HG03521 (cell line): Measurements from ENCODE around the gene CBLN3.
"Not testable (repeated sequence)": the region's sequence is repeated elsewhere in the genome, so short reads cannot be mapped to it uniquely, and the experiment has no call there.

Experiments
- ATAC-seq: cut with Tn5 transposase; IDR thresholded peaks from one replicate; pipeline ENCODE4 v1.9.1; 2021; ENCODE audit warnings: mild to moderate bottlenecking, moderate library complexity; ENCODE audit not compliant: unreplicated experiment

Gene CBLN3

DNA sequence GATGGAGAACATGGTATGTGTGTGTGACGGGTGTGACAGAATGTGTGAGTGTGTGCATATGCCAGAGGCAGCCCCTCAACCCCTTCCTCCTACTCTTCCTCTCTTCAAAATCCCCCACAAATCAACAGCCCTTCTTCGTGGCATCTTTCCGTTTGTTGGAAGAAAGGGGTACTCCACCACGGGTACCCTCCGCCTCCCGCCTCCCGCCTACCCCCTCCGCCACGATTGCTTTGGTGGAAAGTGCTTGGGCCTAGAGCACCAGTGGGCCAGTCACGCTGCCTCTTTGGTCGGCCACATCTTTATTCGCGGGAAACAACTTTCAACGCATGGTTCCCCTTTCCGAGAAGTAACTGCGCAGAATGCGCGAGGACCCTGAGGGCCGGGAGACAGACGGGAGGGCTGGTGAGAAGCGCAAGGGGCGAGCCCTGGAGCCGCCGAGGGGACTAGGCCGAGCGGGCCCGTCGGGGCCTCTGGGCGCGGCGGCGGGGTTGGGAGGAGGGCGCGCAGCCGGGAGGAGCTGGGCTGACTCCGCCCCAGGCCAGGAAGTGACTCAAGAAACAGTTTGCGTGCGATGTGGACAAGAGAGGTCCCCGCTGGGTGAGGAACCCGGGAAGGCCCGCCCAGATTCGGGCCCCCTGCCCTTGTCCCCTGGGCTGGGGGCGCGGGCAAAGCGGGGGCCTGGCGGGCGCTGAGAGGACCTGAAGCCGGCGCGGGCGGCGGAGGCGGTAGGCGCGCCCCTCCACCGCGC lies at the start of gene CBLN3, which contains the start of gene KHNYN:
TSS of gene CBLN3 (minus strand) at position 274 of the 748 bp plus-strand sequence. CDS start 614 bp downstream, outside the sequence.
TSS of gene KHNYN (plus strand) at position 560 of the 748 bp plus-strand sequence. CDS start 777 bp downstream, outside the sequence.
- ATAC-seq = peak; percentile 80

DNA sequence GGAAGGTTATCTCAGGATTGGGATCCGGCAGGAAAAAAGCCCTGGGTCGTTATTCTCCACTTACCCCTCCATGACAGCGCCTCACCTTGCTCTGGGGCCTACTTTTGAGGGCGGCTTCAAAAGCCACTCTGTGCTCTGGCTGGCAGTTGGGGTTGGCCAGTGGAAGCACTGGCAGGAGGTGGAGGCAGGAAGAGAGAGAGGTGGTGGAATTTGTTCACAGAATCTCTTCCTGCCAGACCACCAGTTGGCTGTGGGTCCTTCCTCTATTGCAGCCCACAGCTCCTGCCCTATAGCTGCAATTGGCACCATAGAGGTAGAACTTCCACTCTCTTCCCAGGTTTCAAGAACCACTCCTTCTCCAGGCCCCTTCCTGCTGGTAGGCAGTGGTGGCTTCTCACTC lies 45.8 kb upstream of the CBLN3 start:
- no peak for ATAC-seq

DNA sequence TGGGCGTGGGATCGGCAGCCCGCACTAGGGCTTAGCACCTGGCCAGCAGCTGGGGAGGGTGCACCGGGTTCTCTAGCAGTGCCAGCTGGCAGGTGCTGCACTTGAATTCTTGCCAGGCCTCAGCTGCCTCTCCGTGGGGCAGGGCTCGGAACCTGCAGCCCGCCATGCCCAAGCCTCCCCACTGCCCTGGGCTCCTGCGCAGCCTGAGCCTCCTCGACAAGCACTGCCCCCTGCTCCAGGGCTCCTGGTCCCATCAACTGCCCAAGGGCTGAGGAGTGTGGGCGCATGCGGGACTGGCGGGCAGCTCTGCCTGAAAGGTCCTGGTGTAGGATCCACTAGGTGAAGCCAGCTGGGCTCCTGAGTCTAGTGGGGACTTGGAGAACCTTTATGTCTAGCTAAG lies 43.7 kb upstream of the CBLN3 start:
- ATAC-seq = no peak

DNA sequence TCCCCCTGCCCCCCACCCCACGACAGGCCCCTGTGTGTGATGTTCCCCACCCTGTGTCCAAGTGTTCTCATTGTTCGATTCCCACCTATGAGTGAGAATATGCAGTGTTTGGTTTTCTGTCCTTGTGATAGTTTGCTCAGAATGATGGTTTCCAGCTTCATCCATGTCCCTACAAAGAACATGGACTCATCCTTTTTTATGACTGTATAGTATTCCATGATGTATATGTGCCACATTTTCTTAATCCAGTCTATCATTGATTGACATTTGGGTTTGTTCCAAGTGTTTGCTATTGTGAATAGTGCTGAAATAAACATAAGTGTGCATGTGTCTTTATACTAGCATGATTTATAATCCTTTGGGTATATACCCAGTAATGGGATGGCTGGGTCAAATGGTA lies 41.0 kb upstream of the CBLN3 start:
- ATAC-seq = not testable (repeated sequence)

DNA sequence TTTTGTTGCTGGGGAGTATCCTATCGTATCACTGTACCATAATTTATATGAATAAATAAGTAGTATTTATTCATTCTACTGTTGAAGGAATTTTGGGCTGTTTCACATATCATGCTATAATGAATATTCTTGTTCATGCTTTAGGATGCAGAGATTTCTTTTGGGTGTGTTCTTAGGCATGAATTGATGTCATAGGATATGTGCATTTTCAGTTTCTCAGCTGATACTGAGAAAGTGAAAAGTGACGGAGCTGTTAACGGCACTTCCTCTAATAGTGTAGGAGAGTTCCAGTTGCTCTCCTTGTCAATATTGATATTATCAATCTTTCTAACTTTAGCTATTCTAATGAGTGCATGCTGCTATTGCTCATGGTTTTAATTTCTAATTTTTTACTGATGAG lies 36.3 kb upstream of the CBLN3 start:
- ATAC-seq = no peak

DNA sequence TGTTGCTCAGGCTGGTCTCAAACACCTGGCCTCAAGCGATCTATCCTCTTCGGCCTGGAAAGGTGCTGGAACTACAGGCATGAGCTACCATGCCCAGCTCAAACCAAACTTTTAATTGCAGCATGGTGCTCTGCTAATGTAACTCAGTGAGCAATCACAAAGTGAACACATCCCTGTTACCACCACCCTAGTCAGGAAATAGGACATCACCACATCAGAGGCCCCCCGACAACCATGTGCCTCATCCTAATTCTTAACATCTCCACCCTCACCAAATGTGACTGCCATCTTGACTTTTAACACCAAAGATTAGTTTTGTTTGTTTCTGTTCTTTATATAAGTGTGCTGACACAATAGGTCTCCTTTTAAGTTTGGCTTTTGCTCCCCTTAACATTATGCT lies 35.9 kb upstream of the CBLN3 start:
- ATAC-seq = no peak

DNA sequence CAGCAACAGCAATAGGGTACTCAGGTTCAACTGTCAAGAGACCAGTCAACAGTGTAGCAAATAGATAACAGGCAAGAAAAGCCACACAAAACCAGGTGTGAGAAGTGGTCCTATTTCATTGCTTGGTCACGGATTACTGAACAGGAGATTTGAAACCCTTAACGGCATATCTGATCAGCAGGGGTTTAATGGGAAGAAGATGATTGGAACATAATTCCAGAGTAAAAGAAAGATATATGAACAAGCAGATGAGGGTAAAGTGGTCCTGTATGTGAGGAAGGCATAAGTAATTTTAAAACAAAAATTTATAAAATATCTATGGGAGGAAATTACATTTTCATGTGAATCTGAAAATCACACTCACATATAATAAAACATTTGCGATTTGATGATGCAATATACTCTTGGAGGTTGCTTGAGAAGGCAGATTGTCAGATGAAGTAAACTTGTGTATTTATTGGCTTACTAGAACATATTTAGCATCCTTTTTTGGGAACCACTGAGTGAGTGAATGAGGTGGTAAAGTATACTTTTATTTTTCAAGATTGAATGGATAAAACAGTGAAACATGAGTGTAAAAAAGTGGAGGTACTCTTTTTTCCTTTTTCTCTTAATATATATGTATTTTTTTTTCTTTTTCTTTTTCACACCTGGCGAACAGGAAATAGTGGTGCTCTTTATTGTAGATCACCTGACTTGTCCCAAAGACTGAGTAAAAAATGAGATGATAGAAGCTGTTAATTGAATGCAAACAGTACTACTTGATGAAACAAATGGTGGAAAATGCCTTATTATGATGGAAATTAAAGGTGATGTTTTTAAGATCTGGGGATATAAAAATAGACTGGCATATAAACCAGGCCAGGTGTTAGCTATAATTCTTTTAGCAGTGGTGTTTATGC lies 34.7 kb upstream of the CBLN3 start:
- ATAC-seq = no peak

DNA sequence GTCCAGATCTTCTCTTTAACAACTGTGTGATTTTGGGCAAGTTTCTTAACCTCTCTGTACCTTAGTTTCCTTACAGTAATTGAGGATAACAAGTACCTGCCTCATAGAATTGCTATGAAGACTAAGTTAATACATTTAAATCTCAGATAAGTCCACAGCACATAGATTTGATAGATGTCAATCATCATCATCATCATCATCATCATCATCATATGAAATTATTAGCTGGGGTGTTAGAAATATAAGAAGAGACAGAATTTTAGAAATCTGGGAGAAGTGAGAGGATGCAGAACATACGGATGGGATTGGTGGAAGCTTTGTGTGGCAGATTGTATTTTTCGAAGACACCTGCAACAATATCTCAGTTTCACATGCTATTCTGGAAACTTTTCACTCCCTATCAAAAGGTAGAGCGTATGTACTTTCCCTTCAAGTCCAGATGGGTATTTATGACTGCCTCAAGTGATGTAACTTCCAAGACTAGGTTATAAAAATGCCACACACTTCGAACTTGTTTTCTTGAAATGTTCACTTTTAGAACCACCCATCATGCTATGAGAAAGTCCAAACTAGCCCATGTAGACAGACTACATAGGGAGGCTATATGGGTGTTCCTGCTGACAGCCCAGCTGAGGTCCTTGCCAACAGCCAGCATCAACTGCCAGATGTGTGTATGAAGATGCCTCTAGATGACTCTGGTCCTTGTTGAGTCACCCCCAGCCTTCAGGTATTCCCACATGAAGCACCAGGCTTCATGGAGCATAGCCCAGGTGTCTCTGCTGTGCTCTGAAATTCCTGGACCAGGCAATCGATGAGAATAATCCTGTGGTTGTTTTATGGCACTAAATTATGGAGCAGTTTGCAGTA lies 33.8 kb upstream of the CBLN3 start:
- no peak for ATAC-seq

DNA sequence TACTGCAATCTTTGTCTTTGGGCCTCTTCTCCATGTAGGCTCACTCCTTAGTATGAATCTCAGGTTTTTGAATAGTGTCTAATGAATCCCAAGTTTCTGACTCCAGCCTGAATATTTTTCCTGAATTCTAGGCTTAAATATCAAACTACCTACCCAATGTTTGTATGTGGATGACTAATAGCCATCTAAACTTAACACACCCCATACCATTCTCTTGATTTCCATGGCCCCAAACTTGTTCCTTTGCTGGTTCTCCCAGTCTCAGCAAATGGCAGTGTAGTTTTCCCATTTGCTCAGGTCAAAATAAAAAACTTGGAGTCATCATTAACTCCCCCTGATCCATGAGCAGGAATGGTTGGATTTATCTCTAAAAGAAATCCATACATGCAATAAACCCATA lies 31.9 kb upstream of the CBLN3 start:
- ATAC-seq = no peak

DNA sequence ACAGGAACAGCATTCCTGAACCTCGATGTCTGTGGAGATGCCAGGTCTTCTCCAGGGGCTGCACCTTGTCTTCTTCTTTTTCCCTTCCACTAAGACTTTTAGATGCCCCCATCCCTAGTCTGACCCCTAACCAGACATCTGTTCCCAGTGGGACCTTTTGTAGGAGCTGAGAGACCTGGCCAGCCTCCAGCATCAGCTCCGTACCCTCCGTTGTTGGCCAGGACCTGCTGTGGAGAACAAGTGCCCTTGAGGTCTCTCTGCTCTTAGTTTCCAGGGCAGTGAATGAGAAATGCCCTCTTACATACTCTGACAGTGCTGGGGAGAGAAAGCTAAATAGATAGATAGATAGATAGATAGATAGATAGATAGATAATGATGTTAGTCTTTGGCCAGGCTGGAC lies 29.9 kb upstream of the CBLN3 start:
- ATAC-seq = no peak

DNA sequence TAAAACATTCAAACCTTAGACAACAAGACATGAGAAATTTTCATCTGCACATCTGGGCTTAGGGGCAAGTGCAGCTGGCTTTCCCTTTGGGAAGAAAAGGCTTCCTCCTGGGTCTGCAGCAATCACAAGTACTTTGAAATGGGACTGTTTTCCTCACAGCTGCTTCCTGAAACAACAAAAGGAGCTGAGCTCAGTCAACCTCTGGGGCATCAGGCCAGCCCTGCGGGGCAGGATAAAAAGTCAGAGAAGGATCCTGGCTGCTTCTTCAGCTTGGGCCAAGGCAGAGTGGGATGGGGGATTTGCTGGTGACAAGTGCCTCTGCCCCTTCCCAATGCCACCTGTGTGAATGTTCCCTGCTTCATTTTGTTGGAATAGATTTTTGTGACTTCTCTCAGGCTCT lies 29.3 kb upstream of the CBLN3 start:
- no peak for ATAC-seq

DNA sequence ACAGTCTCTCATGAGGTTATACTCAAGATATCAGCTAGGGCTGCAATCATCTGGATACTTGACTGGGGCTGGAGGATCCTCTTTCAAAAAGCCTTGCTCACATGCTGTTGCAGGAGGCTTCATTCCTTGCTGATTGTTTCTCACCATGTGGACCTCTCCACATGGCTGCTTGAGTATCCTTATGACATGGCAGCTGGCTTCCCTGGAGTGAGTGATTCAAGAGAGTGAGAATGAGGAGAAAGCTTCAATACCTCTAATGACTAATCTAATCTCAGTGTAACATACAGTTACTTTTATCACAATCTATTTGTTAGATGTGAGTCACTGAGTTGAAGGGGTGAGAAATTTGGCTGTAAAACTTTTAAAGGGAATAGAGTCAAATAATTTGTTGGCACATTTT lies 27.5 kb upstream of the CBLN3 start:
- no peak for ATAC-seq

DNA sequence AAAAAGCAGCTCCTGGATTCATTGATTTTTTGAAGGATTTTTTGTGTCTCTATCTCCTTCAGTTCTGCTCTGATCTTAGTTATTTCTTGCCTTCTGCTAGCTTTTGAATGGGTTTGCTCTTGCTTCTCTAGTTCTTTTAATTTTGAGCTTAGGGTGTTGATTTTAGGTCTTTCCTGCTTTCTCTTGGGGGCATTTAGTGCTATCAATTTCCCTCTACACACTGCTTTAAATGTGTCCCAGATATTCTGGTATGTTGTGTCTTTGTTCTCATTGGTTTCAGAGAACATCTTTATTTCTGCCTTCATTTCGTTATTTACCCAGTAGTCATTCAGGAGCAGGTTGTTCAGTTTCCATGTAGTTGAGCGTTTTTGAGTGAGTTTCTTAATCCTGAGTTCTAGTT lies 21.4 kb upstream of the CBLN3 start:
- not testable (repeated sequence) for ATAC-seq

DNA sequence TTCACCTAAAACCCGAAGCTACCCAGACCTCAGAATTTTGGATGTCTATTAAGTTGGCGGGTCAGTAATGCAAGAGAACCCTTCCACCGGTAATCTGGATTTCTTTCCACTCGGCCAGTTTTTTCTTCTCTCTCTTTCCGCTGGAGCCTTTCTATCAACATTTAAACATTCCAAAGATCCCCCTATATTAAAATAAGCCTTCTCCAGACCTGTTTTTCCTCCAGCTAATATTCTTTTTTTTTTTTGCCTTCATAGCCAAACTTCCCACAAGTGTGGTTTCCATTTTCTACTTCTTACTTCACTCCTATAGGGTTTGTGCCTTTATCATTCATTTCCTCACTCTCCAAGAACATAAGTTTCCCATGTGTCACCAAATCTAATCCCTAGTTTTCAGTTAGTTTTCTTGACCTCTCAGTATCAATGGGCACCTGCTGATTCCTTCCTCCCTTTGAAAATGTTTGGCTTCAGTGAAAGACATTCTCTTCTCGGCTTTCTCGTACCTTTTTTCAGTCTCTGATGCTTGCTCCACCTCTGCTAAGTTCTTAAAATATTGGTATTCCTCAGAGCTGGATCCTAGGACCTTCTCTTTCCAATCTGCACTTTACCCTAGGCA lies 13.7 kb upstream of the CBLN3 start:
- no peak for ATAC-seq

DNA sequence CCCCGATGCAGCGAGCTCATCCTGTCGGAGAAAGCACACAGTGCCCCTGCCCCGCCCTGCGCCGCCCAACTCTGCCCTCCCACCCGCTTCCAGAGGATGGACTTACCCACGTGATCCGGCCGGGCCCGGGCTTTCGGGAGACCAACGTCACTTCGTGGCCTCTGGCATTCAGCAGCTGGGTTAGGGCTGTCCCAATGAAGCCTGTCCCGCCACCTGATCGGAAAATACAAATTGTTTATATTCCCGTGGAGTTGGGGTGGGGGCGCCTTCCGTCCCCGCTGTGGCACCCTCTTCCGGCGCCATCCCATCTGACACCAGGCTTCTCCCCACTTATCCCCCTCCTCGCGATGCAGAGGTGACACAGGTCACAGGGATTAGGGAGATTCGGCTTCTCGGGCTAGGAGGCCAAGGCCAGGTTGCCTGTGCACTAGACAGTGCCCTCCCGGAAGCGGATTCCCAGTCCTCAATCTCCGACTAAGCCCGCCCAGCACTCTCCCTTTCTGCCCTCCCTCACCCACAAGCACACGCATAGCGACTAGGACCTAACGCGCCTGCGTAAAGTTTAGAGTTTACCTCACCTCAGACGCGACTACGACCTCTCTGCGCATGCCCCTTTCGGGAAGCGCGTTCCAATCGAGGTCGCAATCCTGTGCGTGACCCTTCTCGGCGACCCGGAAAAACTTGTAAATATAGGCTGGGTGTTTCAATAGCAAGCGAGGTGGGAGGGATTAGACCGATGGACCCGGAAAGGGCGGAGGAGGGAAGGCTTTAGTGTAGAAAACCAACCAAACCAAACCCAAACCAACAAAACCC lies 13.0 kb upstream of the CBLN3 start, which contains the start of gene SDR39U1:
TSS of gene SDR39U1 (minus strand) at position 537 of the 813 bp plus-strand sequence. CDS start at position 530, 7 bp downstream.
- ATAC-seq = peak; percentile 89

DNA sequence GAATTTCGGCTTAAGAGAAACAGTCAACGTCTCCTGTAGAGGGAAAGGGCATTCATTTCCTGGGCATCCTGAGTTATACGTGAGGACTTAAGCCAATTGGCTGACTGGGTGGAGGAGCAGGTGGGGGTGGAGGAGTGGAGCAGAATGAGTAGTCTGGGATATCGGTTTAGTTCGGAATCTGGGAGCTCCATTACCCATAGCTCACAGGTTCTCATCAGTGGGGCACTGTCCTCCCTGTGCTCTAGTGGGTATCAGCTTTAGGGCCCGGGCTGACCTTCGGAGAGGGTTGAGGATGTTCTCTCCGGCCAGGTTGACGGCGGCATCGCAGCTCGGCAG lies 12.4 kb upstream of the CBLN3 start:
- ATAC-seq = no peak

DNA sequence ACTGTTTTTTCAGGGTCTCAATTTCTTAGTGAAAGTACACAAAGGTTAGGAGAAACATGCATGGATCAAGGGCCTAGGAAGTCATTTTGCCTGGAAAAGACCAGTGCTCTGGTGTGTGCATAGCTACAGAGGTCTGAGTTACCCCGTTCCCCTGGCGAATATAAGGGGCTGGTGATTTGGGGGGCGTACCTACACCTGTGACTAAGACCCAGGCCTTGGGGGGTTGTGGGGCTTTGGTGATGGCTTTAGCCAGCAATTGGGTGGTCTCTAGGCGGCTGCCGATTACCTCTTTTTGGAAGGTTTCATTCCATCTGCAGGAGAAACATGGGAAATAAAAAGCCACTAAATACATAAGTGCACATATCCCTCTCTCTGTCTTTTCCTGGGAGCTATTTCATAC lies 12.0 kb upstream of the CBLN3 start:
- no peak for ATAC-seq

DNA sequence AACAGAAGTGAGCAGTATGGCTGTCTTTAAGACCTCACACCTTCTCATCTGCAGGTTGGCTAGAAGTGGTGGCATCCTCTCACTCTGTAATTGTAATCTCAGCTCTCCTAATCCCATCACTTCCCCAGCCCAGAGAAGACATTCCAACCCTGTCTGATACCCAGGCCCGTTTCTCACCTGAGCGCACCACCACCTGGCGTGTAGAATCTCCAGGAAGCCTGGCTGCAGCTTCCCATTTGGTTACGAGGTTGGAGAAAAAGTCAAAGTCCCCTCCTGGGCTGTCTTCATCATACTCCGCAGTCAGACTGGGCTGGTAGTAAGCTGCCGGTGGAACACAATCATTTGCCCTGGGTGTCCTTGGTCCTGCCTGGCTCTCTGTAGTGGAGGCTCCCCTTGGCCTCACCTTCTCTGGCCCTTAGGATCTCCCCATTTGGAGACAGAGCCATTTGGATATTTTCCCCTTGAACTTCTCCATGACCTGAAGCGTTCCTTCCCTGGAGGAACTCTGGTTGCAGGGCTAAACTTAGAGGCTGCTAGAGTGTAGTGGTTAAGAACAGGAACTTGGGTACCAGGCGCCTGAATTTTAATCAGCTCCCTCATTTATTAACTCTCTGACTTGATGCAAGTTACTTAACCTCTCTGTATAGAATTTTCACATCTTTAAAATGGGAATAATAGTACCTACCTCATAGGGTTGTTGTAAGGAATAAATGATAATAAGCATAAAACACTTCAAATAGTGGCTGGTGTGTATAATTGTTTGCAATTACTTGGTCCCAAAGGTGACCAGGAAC lies 11.3 kb upstream of the CBLN3 start:
- ATAC-seq = no peak
